ENCODE data around the gene RASGRF2.

DNA sequence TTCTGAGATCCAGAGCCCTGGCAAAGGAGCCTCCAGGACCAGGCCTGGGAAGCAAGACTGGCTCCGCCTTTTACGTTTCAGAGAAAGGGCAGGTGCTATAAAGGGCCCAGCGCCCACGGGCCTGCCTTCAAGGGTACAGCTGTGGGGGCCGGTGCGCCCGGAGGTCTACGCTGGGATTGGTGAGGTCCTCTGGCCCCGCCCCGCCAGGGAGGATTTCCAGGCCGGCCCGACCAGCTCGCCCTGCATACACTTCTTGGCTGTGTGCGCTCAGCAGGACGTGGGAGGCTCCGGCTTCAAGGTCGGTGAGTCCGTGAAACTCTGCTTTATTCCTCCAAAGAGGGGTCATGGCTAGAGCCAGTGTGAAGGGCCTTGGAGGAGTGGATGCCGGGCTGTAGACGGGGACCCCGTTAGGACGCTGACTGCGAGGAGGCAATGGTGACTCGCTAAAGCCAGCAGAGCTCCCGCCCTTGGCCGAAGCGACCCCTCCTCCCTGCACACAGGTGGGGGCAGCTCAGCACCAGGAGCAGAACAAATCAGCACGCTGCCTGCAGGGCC lies 273.0 kb downstream of the RASGRF2 start, which contains the start of gene CKMT2:
- TF ChIP-seq, protein P1, sequence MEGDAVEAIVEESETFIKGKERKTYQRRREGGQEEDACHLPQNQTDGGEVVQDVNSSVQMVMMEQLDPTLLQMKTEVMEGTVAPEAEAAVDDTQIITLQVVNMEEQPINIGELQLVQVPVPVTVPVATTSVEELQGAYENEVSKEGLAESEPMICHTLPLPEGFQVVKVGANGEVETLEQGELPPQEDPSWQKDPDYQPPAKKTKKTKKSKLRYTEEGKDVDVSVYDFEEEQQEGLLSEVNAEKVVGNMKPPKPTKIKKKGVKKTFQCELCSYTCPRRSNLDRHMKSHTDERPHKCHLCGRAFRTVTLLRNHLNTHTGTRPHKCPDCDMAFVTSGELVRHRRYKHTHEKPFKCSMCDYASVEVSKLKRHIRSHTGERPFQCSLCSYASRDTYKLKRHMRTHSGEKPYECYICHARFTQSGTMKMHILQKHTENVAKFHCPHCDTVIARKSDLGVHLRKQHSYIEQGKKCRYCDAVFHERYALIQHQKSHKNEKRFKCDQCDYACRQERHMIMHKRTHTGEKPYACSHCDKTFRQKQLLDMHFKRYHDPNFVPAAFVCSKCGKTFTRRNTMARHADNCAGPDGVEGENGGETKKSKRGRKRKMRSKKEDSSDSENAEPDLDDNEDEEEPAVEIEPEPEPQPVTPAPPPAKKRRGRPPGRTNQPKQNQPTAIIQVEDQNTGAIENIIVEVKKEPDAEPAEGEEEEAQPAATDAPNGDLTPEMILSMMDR (IDR thresholded peaks at IDR 0.05; ENCODE audit: low read depth, low read length, poor library complexity, severe bottlenecking): no peak
- TF ChIP-seq EZH2phosphoT487 (IDR thresholded peaks at IDR 0.05; ENCODE audit: borderline replicate concordance, low read length): no peak
